ENCODE measurements around the gene SEMA3E.

Gene SEMA3E

GRCh38 chr7:83617858-83618257 is 31.1 kb downstream of the SEMA3E start:
- no peak for TF ChIP-seq CTCF (IDR thresholded peaks at IDR 0.05; ENCODE audit: control extremely low read depth, extremely low read depth, low read depth, missing control alignments)
- CTCF ChIA-PET, result interaction anchor here (1.0 kb wide), 1 partner anchor 24 kb away, joined by 3 read pairs; no protein-coding TSS in a partner anchor
- POLR2A ChIA-PET, result no interaction called here
- DNase-seq (ENCODE audit: extremely low spot score), result no peak

- ChIA-PET POLR2A (no interaction called here), CTCF (interaction anchor here (1.3 kb wide), 1 partner anchor 11 kb away, joined by 3 read pairs; no protein-coding TSS in a partner anchor)
- no peak for TF ChIP-seq CTCF (IDR thresholded peaks at IDR 0.05; ENCODE audit: control extremely low read depth, extremely low read depth, low read depth, missing control alignments)
- DNase-seq (ENCODE audit: extremely low spot score), result no peak
These were observed 34.8 kb downstream of the SEMA3E start for GRCh38 chr7:83614112-83614511.

- no peak for TF ChIP-seq CTCF (IDR thresholded peaks at IDR 0.05; ENCODE audit: control extremely low read depth, extremely low read depth, low read depth, missing control alignments)
- DNase-seq (ENCODE audit: extremely low spot score), result no peak
- ChIA-PET POLR2A (no interaction called here), CTCF (no interaction called here)
These were observed 35.7 kb downstream of the SEMA3E start for GRCh38 chr7:83613232-83613631.

- POLR2A ChIA-PET, result no interaction called here
These were observed 37.2 kb downstream of the SEMA3E start for GRCh38 chr7:83611776-83612175.

GRCh38 chr7:83610649-83611304 is 38.2 kb downstream of the SEMA3E start:
- no peak for DNase-seq (ENCODE audit: extremely low spot score)
- CTCF ChIA-PET, result interaction anchor here (0.7 kb wide), 1 partner anchor 42 kb away, joined by 3 read pairs; no protein-coding TSS in a partner anchor
- POLR2A ChIA-PET, result no interaction called here
- TF ChIP-seq CTCF (IDR thresholded peaks at IDR 0.05; ENCODE audit: control extremely low read depth, extremely low read depth, low read depth, missing control alignments), result no peak

More at GRCh38 chr7:83611776-83612175, 37.2 kb downstream of the SEMA3E start:
- no peak for DNase-seq (ENCODE audit: extremely low spot score)
- CTCF ChIA-PET, result no interaction called here
- no peak for TF ChIP-seq CTCF (IDR thresholded peaks at IDR 0.05; ENCODE audit: control extremely low read depth, extremely low read depth, low read depth, missing control alignments)

- ChIA-PET POLR2A (no interaction called here), CTCF (no interaction called here)
- DNase-seq (ENCODE audit: extremely low spot score), result no peak
- TF ChIP-seq CTCF (IDR thresholded peaks at IDR 0.05; ENCODE audit: control extremely low read depth, extremely low read depth, low read depth, missing control alignments), result no peak
These were observed 40.2 kb downstream of the SEMA3E start for GRCh38 chr7:83608716-83609115.

All from GM10248 (cell line).